H1 (cell line): Measurements from ENCODE around the gene LRP1. TPM values are rescaled to one million over a fixed set of nuclear protein-coding genes. Genes with fewer than 3 reads are reported as not detected.

ENCODE experiments used
- CTCF ChIA-PET: fragments of 300-600 bp; sonication (Branson Sonifier 250); formaldehyde crosslinking; loops from one replicate; lab custom pipeline; 2021; ENCODE audit not compliant: partially characterized antibody; lab: Charles Lee
- POLR2A ChIA-PET: fragments of 300-600 bp; sonication (Branson Sonifier 250); formaldehyde crosslinking; loops from one replicate; lab custom pipeline; 2021; ENCODE audit warnings: inconsistent platforms; ENCODE audit not compliant: partially characterized antibody; lab: Charles Lee
- DNase-seq, 2 experiments: peaks; one replicate each; pipeline versions ENCODE4 v3.0.0 to v3.0.0-alpha.2; 2010 to 2022; ENCODE audit warnings: low spot score in 2 of 2, low read depth in 1 of 2, mixed read lengths in 1 of 2
- FAIRE-seq: peaks from 2 replicates; lab custom pipeline; 2011; peaks lifted over from hg19 to GRCh38; lab: Jason Lieb, UNC
- H2AFZ ChIP-seq: 2 replicates; pipeline ENCODE4 v1.8.1; 2012; ENCODE audit warnings: low read length, inconsistent platforms
- H2AK5ac ChIP-seq: 2 replicates; pipeline ENCODE4 v1.6.1; 2013; ENCODE audit warnings: low read depth, low read length
- H2BK120ac ChIP-seq: replicated peaks from 2 replicates; pipeline ENCODE3; 2013; ENCODE audit warnings: low read depth, low read length, inconsistent platforms
- H2BK12ac ChIP-seq: 2 replicates; pipeline ENCODE4 v1.6.1; 2013; ENCODE audit warnings: low read depth, low read length
- H2BK15ac ChIP-seq: 2 replicates; pipeline ENCODE4 v1.6.1; 2013; ENCODE audit warnings: low read length
- H2BK20ac ChIP-seq: 2 replicates; pipeline ENCODE4 v1.6.1; 2013; ENCODE audit warnings: low read length
- H2BK5ac ChIP-seq: 2 replicates; pipeline ENCODE4 v1.6.1; 2013; ENCODE audit warnings: low read depth, low read length
- H3K14ac ChIP-seq: 2 replicates; pipeline ENCODE4 v1.6.1; 2013; ENCODE audit warnings: inconsistent platforms; ENCODE audit not compliant: insufficient read length
- H3K18ac ChIP-seq: 2 replicates; pipeline ENCODE4 v1.6.1; 2013; ENCODE audit warnings: low read length; ENCODE audit errors: extremely low read depth
- H3K23ac ChIP-seq: 2 replicates; pipeline ENCODE4 v1.6.1; 2013; ENCODE audit warnings: inconsistent platforms; ENCODE audit not compliant: insufficient read length
- H3K23me2 ChIP-seq: 2 replicates; pipeline ENCODE4 v1.6.1; 2013; ENCODE audit warnings: low read depth, low read length
- H3K27ac ChIP-seq: 2 replicates; pipeline ENCODE4 v1.6.1; 2011; ENCODE audit warnings: low read depth, low read length, inconsistent platforms
- H3K27me3 ChIP-seq, 4 experiments: replicated peaks in 1 of 4; 1 replicate in 1 of 4; 2 replicates in 3 of 4; pipeline versions ENCODE4 v1.6.1 to v1.8.1; 2011 to 2013; ENCODE audit warnings: low read length in 3 of 4, mild to moderate bottlenecking in 3 of 4, inconsistent platforms in 2 of 4, mixed read lengths in 2 of 4, moderate library complexity in 1 of 4; ENCODE audit not compliant: control insufficient read depth in 3 of 4, insufficient read depth in 3 of 4; ENCODE audit errors: extremely low read depth in 1 of 4
- H3K36me3 ChIP-seq, 4 experiments: 2 replicates each; pipeline versions ENCODE4 v1.6.1 to v1.8.1; 2011 to 2013; ENCODE audit warnings: mild to moderate bottlenecking in 4 of 4, low read length in 3 of 4, moderate library complexity in 2 of 4, control low read depth in 1 of 4, inconsistent platforms in 1 of 4; ENCODE audit not compliant: insufficient read depth in 4 of 4, control insufficient read depth in 2 of 4
- H3K4ac ChIP-seq: replicated peaks from 2 replicates; pipeline ENCODE3; 2013; ENCODE audit warnings: low read length, low read depth, mixed read lengths, inconsistent platforms; ENCODE audit not compliant: insufficient read length
- H3K4me1 ChIP-seq, 4 experiments: replicated peaks in 1 of 4; 1 replicate in 1 of 4; 2 replicates in 3 of 4; pipeline versions ENCODE4 v1.6.1 to v1.8.1; 2011 to 2013; ENCODE audit warnings: low read length in 3 of 4, inconsistent platforms in 2 of 4, mixed read lengths in 1 of 4; ENCODE audit not compliant: insufficient read depth in 4 of 4, control insufficient read depth in 3 of 4
- H3K4me2 ChIP-seq, 2 experiments: 2 replicates each; pipeline versions ENCODE4 v1.6.1 to v1.8.1; 2011 to 2013; ENCODE audit warnings: low read depth in 2 of 2, low read length in 2 of 2, control low read depth in 1 of 2, inconsistent platforms in 1 of 2, mild to moderate bottlenecking in 1 of 2; ENCODE audit not compliant: insufficient read depth in 1 of 2
- H3K4me3 ChIP-seq, 4 experiments: fragments of 200-600, 300-600 bp in 1 of 4; sonication (generic), shearing (Covaris generic), sonication (Bioruptor Twin) in 1 of 4; 2 replicates each; pipeline versions ENCODE4 v1.5.1 to v1.8.1; 2011 to 2016; ENCODE audit warnings: low read length in 4 of 4, low read depth in 3 of 4, control low read depth in 2 of 4, inconsistent platforms in 2 of 4, mild to moderate bottlenecking in 2 of 4, mixed read lengths in 1 of 4, moderate library complexity in 1 of 4; ENCODE audit not compliant: insufficient read depth in 2 of 4; ENCODE audit errors: extremely low read depth in 1 of 4
- H3K56ac ChIP-seq: replicated peaks from 2 replicates; pipeline ENCODE3; 2013; ENCODE audit warnings: low read depth, mild to moderate bottlenecking, mixed read lengths, low read length, inconsistent platforms; ENCODE audit not compliant: insufficient read length
- H3K79me1 ChIP-seq: 2 replicates; pipeline ENCODE4 v1.6.1; 2013; ENCODE audit warnings: low read depth, low read length, control low read depth
- H3K79me2 ChIP-seq, 2 experiments: 2 replicates each; pipeline versions ENCODE4 v1.6.1 to v1.8.1; 2012 to 2013; ENCODE audit warnings: low read length in 2 of 2, mild to moderate bottlenecking in 2 of 2, inconsistent platforms in 1 of 2; ENCODE audit not compliant: insufficient read depth in 2 of 2, control insufficient read depth in 1 of 2
- H3K9ac ChIP-seq, 4 experiments: replicated peaks in 1 of 4; 1 replicate in 1 of 4; 2 replicates in 3 of 4; pipeline versions ENCODE4 v1.6.1 to v1.8.1; 2011 to 2013; ENCODE audit warnings: low read depth in 3 of 4, low read length in 3 of 4, control low read depth in 2 of 4, mild to moderate bottlenecking in 2 of 4, moderate library complexity in 2 of 4, inconsistent platforms in 1 of 4; ENCODE audit errors: extremely low read depth in 1 of 4
- H3K9me3 ChIP-seq, 2 experiments: 2 replicates each; pipeline versions ENCODE4 v1.6.1 to v1.8.1; 2012 to 2013; ENCODE audit warnings: mild to moderate bottlenecking in 2 of 2, moderate library complexity in 2 of 2, control low read depth in 1 of 2, inconsistent platforms in 1 of 2, low read depth in 1 of 2, low read length in 1 of 2, mixed read lengths in 1 of 2; ENCODE audit not compliant: insufficient read depth in 2 of 2
- H4K20me1 ChIP-seq, 2 experiments: replicated peaks in 1 of 2; 2 replicates each; pipeline versions ENCODE3 to v1.8.1; 2011 to 2013; ENCODE audit warnings: inconsistent platforms in 2 of 2, low read length in 2 of 2, mild to moderate bottlenecking in 1 of 2; ENCODE audit not compliant: insufficient read depth in 2 of 2, control insufficient read depth in 1 of 2
- H4K5ac ChIP-seq: 2 replicates; pipeline ENCODE4 v1.6.1; 2013; ENCODE audit warnings: low read length, low read depth, mixed read lengths, inconsistent platforms; ENCODE audit not compliant: insufficient read length
- H4K8ac ChIP-seq: 2 replicates; pipeline ENCODE4 v1.8.0; 2013; ENCODE audit warnings: mild to moderate bottlenecking, moderate library complexity, low read length, inconsistent platforms; ENCODE audit not compliant: insufficient read depth; ENCODE audit errors: extremely low read depth
- H4K91ac ChIP-seq: replicated peaks from 2 replicates; pipeline ENCODE3; 2013; ENCODE audit warnings: low read length, mixed read lengths, inconsistent platforms; ENCODE audit not compliant: insufficient read length
- BRCA1 ChIP-seq: IDR thresholded peaks from 2 replicates; pipeline ENCODE4 v1.6.1; 2012; ENCODE audit warnings: low read depth, low read length, improper control_type of control experiment
- FOSL1 ChIP-seq: IDR thresholded peaks from 2 replicates; pipeline ENCODE4 v1.6.1; 2011; ENCODE audit warnings: mild to moderate bottlenecking, low read depth, low read length, moderate library complexity; ENCODE audit not compliant: insufficient read depth
- HDAC2 ChIP-seq, 2 experiments: fragments of 300-600 bp in 1 of 2; sonication (generic) in 1 of 2; IDR thresholded peaks; 2 replicates each; pipeline ENCODE4 v1.6.1; 2011 to 2012; ENCODE audit warnings: low read depth in 2 of 2, low read length in 2 of 2, mild to moderate bottlenecking in 2 of 2, moderate library complexity in 2 of 2, borderline replicate concordance in 1 of 2, inconsistent platforms in 1 of 2
- HDAC6 ChIP-seq: IDR thresholded peaks from one replicate; pipeline ENCODE4 v1.7.1; 2012; ENCODE audit warnings: low read depth, mild to moderate bottlenecking, inconsistent platforms, low read length, moderate library complexity
- PHF8 ChIP-seq: fragments of 200-600 bp; sonication (generic); conservative IDR thresholded peaks from 2 replicates; pipeline ENCODE4 v1.7.1; 2012; ENCODE audit warnings: low read depth, mild to moderate bottlenecking, inconsistent platforms, low read length, moderate library complexity
- POLR2AphosphoS5 ChIP-seq: IDR thresholded peaks from 2 replicates; pipeline ENCODE4 v1.6.1; 2011; ENCODE audit warnings: low read depth, low read length
- SIRT6 ChIP-seq: IDR thresholded peaks from one replicate; pipeline ENCODE4 v1.7.1; 2012; ENCODE audit warnings: low read length, inconsistent platforms
- SP1 ChIP-seq: IDR thresholded peaks from 2 replicates; pipeline ENCODE4 v1.6.1; 2011; ENCODE audit warnings: low read depth, low read length
- SUZ12 ChIP-seq: fragments of 200-600 bp; sonication (generic); IDR thresholded peaks from 2 replicates; pipeline ENCODE4 v1.6.1; 2012; ENCODE audit warnings: mild to moderate bottlenecking, inconsistent platforms, low read length, moderate library complexity, mixed read lengths
- TBP ChIP-seq: IDR thresholded peaks from 2 replicates; pipeline ENCODE4 v1.6.1; 2011; ENCODE audit warnings: low read depth, low read length, improper control_type of control experiment
- TCF12 ChIP-seq: IDR thresholded peaks from 2 replicates; pipeline ENCODE4 v1.6.1; 2011; ENCODE audit warnings: low read depth, mild to moderate bottlenecking, low read length
- TEAD4 ChIP-seq: IDR thresholded peaks from 2 replicates; pipeline ENCODE4 v1.6.1; 2012; ENCODE audit warnings: low read depth, low read length, inconsistent platforms, mixed read lengths
- WGBS, 2 experiments: shearing (Covaris generic) in 1 of 2; methylation state at CpG; one replicate each; pipeline versions ENCODE4 v1.1.6 to v1.1.7; 2013 to 2015; ENCODE audit warnings: low lambda C conversion rate in 2 of 2, mixed read lengths in 2 of 2, inconsistent platforms in 1 of 2, low coverage in 1 of 2, missing lambda C conversion rate in 1 of 2; ENCODE audit not compliant: insufficient replicate concordance in 2 of 2, insufficient coverage in 1 of 2, insufficient read length in 1 of 2; ENCODE audit errors: extremely low coverage in 1 of 2, missing lambda C conversion rate in 1 of 2; 5-methylcytosine and 5-hydroxymethylcytosine counted together
- polyA plus RNA-seq, 7 experiments: library from polyadenylated mRNA; depleted of rRNA in 3 of 7; stranded (reverse) in 5 of 7; unstranded in 2 of 7; fragments of >200 nt in 5 of 7; fragments of 200-250 nt in 2 of 7; gene quantifications; 1 replicate in 5 of 7; 2 replicates in 1 of 7; 4 replicates in 1 of 7; pipeline versions ENCODE4 v1.2.1 to v1.2.3, GENCODE V29; 2011 to 2013; ENCODE audit warnings: missing spikeins in 2 of 7, mixed read lengths in 2 of 7
- total RNA-seq: library from RNA; stranded (reverse); fragmentation: NEBNext Ultra II Directional; extraction: Animal tissue kit (Norgen Biotek cat#: 25700); gene quantifications from 2 replicates; pipeline ENCODE4 v1.2.1, GENCODE V29; 2021

The LRP1 gene
- total and polyA plus RNA-seq, 2 of the 8 experiments (the other 6 are each of a cell fraction or from before 2014, with no cell fraction given), result 35.3 to 92.5 TPM

DNA sequence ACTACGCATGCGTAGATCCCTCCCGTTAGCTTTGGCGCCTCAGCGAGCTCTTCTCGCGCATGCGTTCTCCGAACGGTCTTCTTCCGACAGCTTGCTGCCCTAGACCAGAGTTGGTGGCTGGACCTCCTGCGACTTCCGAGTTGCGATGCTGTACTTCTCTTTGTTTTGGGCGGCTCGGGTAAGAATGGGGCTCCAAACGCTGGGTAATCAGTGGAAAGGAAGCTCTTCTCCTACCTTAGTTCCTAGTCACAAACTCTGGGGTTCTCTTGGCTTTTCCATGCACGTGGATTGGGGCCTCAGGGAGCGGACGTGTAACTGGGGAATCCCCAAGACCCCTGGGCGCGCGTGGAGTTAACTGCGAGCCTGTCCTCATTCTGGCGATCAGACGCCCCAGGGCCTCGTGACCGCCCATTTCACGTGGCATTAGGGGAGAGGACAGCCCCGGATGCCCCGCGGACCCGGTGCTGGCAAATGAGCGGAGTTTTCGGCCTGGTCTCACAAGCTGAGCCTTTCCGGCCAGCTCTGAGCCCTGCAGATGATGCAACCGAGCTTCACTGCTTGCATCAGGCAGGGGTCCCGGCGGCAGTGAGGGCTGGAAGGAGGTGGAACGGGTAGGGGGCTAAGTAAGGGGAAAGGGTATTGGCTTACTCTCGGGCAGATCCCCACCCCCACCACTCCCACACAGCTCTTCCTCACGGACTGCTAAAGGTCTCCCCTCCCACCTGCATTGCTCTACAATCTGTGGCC is 101.5 kb downstream of the LRP1 start, which contains the start of gene SHMT2:
Gene SHMT2 (plus strand): TSS at position 78 of the 747 bp plus-strand sequence. CDS start 68 bp downstream, at position 146.
- ChIA-PET POLR2A (interaction anchor here (0.6 to 23.7 kb wide), 35 partner anchors 0 to 1125 kb away, joined by 3 to 852 read pairs (median 6); partner anchors contain the start of genes DCTN2, GLI1, INHBE and LRP1), CTCF (interaction anchor here (0.7 to 27.9 kb wide), 11 partner anchors 13 to 229 kb away, joined by 3 to 726 read pairs (median 3); partner anchors contain the start of genes INHBE, NXPH4 and STAC3)
- Histone ChIP-seq H3K27me3 (peaks cover 11 to 32% (median 26%) of the 10 kb centered on the region in 4 experiments), H3K23me2 (peaks cover 14% of the 10 kb centered on the region), H3K4ac (peak within 1 kb of the TSS; percentile 1), H2BK120ac (no peak within 1 kb of the TSS), H3K14ac (no peak within 1 kb of the TSS), H3K9me3 (no peaks in the 10 kb centered on the region), H3K27ac (peak within 1 kb of the TSS; percentile 85), H3K79me2 (peaks cover 6 to 15% of the 10 kb centered on the region in 2 experiments; a peak in 3 of 4 replicates), H3K36me3 (peaks cover 29 to 42% (median 35%) of the 10 kb centered on the region in 4 experiments), H3K9ac (peak within 1 kb of the TSS; percentile 90 to 99 (median 96)), H3K4me2 (peak within 1 kb of the TSS; percentile 94 to 95), H3K56ac (peak within 1 kb of the TSS; percentile 88), H4K20me1 (peaks cover 12 to 28% of the 10 kb centered on the region in 2 experiments), H3K4me1 (peaks cover 4 to 43% (median 21%) of the 10 kb centered on the region in 4 experiments), H2BK15ac (peak within 1 kb of the TSS; percentile 75; the same call in 1 of the 2 replicates), H2AFZ (no peak within 1 kb of the TSS), H3K79me1 (peaks cover 11% of the 10 kb centered on the region), H3K18ac (peak within 1 kb of the TSS; percentile 93), H2BK20ac (no peak within 1 kb of the TSS), H2BK12ac (peak within 1 kb of the TSS; percentile 41), H4K91ac (peak within 1 kb of the TSS; percentile 84), H4K5ac (peak within 1 kb of the TSS; percentile 42), H3K23ac (no peak within 1 kb of the TSS), H2BK5ac (peak within 1 kb of the TSS; percentile 96), H2AK5ac (peak within 1 kb of the TSS; percentile 68), H3K4me3 (peak within 1 kb of the TSS; percentile 69 to 93 (median 81)), H4K8ac (peak within 1 kb of the TSS; percentile 98)
- DNase-seq (peak; percentile 91 to 94), FAIRE-seq (peak; percentile 98)
- 1% methylated on average over 42 of the region's 42 CpGs; no CpG with 5 or more reads in 1 of the 2 experiments for WGBS, 2 experiments
- TF ChIP-seq POLR2AphosphoS5 (peak; percentile 83), SUZ12 (no peak), HDAC2 (IDR thresholded peaks at IDR 0.05; ENCODE audit: borderline replicate concordance in 1 of 2, low read depth in 2 of 2, low read length in 2 of 2) (0 out of 4 replicates have a peak, but pooled peaks of 1 of the 2 experiments have one; percentile 53), SP1 (peak; percentile 47; the same call in 1 of the 2 replicates), HDAC6 (no peak), BRCA1 (no peak), TEAD4 (no peak), TBP (peak; percentile 61), FOSL1 (no peak), SIRT6 (no peak), TCF12 (no peak), PHF8 (peak; percentile 75)
